ENCODE data around the gene PEX7.
"Not testable (repeated sequence)": the region's sequence is repeated elsewhere in the genome, so short reads cannot be mapped to it uniquely, and the experiment has no call there.

The PEX7 gene

GRCh38 chr6:136822376-136823127, at the start of gene PEX7:
PEX7 (plus strand) TSS chr6:136822592; CDS start chr6:136822666, 74 bp downstream.
- DNase-seq: peak; percentile 95

- DNase-seq: no peak
These were observed 49.5 kb upstream of the PEX7 start for GRCh38 chr6:136772685-136773472.

- no peak for DNase-seq
These were observed 49.0 kb upstream of the PEX7 start for GRCh38 chr6:136773473-136773796.

GRCh38 chr6:136774228-136775041, 48.0 kb upstream of the PEX7 start:
- no peak for DNase-seq

- no peak for DNase-seq
These were observed 47.3 kb upstream of the PEX7 start for GRCh38 chr6:136775081-136775480.

GRCh38 chr6:136775548-136775947, 46.8 kb upstream of the PEX7 start:
- no peak for DNase-seq

GRCh38 chr6:136777651-136778050, 44.7 kb upstream of the PEX7 start:
- no peak for DNase-seq

GRCh38 chr6:136779682-136780081, 42.7 kb upstream of the PEX7 start:
- DNase-seq: no peak

- no peak for DNase-seq
These were observed 41.4 kb upstream of the PEX7 start for GRCh38 chr6:136780972-136781371.

GRCh38 chr6:136782021-136782770, 40.2 kb upstream of the PEX7 start:
- no peak for DNase-seq

GRCh38 chr6:136783021-136783420, 39.4 kb upstream of the PEX7 start:
- no peak for DNase-seq

GRCh38 chr6:136783495-136784270, 38.7 kb upstream of the PEX7 start:
- no peak for DNase-seq

GRCh38 chr6:136784271-136784664, 38.1 kb upstream of the PEX7 start:
- DNase-seq: no peak

GRCh38 chr6:136784910-136785746, 37.3 kb upstream of the PEX7 start:
- DNase-seq: peak; percentile 13

- no peak for DNase-seq
These were observed 35.7 kb upstream of the PEX7 start for GRCh38 chr6:136786658-136787057.

GRCh38 chr6:136787726-136788068, 34.7 kb upstream of the PEX7 start:
- no peak for DNase-seq

- no peak for DNase-seq
These were observed 34.1 kb upstream of the PEX7 start for GRCh38 chr6:136788069-136788902.

GRCh38 chr6:136789440-136789839, 33.0 kb upstream of the PEX7 start:
- not testable (repeated sequence) for DNase-seq

- no peak for DNase-seq
These were observed 31.7 kb upstream of the PEX7 start for GRCh38 chr6:136790411-136791295.
